CD8-positive, alpha-beta memory T cell (primary cell): ENCODE measurements around the gene GGN. TPM values are rescaled to one million over a fixed set of nuclear protein-coding genes. Genes with fewer than 3 reads are reported as not detected.
"Not testable (repeated sequence)": the region's sequence is repeated elsewhere in the genome, so short reads cannot be mapped to it uniquely, and the experiment has no call there.

Source experiments
- CTCF ChIA-PET: fragments of 350-600 bp; sonication (Branson Sonifier 250); formaldehyde crosslinking; loops from one replicate; lab custom pipeline; 2021; ENCODE audit warnings: antibody characterized with exemption; lab: Charles Lee
- POLR2A ChIA-PET: fragments of 350-600 bp; sonication (Branson Sonifier 250); formaldehyde crosslinking; loops from one replicate; lab custom pipeline; 2021; ENCODE audit warnings: antibody characterized with exemption; lab: Charles Lee
- DNase-seq, 5 donors: peaks; one replicate each; pipeline versions ENCODE4 v3.0.0 to v3.0.0-alpha.2; 2020 to 2022; ENCODE audit warnings: mixed read lengths in 1 of 5
- H3K27ac ChIP-seq: one replicate; pipeline ENCODE4 v1.7.0; 2013; ENCODE audit warnings: low read depth, mild to moderate bottlenecking, low read length, moderate library complexity
- H3K27me3 ChIP-seq: 2 replicates; pipeline ENCODE4 v1.7.0; 2013; ENCODE audit warnings: low read length, mild to moderate bottlenecking; ENCODE audit not compliant: insufficient read depth, poor library complexity, severe bottlenecking
- H3K36me3 ChIP-seq: 2 replicates; pipeline ENCODE4 v1.7.0; 2013; ENCODE audit warnings: mild to moderate bottlenecking, low read length, moderate library complexity; ENCODE audit not compliant: insufficient read depth
- H3K4me1 ChIP-seq: 2 replicates; pipeline ENCODE4 v1.7.0; 2013; ENCODE audit warnings: mild to moderate bottlenecking, low read length, moderate library complexity; ENCODE audit not compliant: insufficient read depth
- H3K4me3 ChIP-seq: 2 replicates; pipeline ENCODE4 v1.7.0; 2013; ENCODE audit warnings: mild to moderate bottlenecking, low read length
- H3K9me3 ChIP-seq: 2 replicates; pipeline ENCODE4 v1.7.0; 2013; ENCODE audit warnings: mild to moderate bottlenecking, low read length
- H3K27ac Mint-ChIP-seq, 8 donors: one replicate each; pipeline ENCODE4 v1.8.0; 2020 to 2021; ENCODE audit warnings: mixed read lengths in 8 of 8, mild to moderate bottlenecking in 6 of 8, inconsistent platforms in 3 of 8, moderate library complexity in 3 of 8
- H3K27me3 Mint-ChIP-seq, 2 donors: one replicate each; pipeline ENCODE4 v1.8.0; 2020 to 2021; ENCODE audit warnings: mixed read lengths in 2 of 2, mild to moderate bottlenecking in 1 of 2, moderate library complexity in 1 of 2
- H3K36me3 Mint-ChIP-seq, 3 donors: one replicate each; pipeline ENCODE4 v1.8.0; 2020 to 2021; ENCODE audit warnings: mixed read lengths in 3 of 3, inconsistent platforms in 1 of 3, mild to moderate bottlenecking in 1 of 3
- H3K4me1 Mint-ChIP-seq, 3 donors: one replicate each; pipeline ENCODE4 v1.8.0; 2020 to 2021; ENCODE audit warnings: mixed read lengths in 3 of 3, inconsistent platforms in 1 of 3, mild to moderate bottlenecking in 1 of 3
- H3K4me3 Mint-ChIP-seq, 7 donors: one replicate each; pipeline ENCODE4 v1.8.0; 2020 to 2021; ENCODE audit warnings: mixed read lengths in 7 of 7, mild to moderate bottlenecking in 6 of 7, moderate library complexity in 4 of 7, inconsistent platforms in 2 of 7
- H3K9me3 Mint-ChIP-seq, 5 donors: one replicate each; pipeline ENCODE4 v1.8.0; 2020 to 2022; ENCODE audit warnings: mixed read lengths in 5 of 5, mild to moderate bottlenecking in 3 of 5, moderate library complexity in 2 of 5, inconsistent platforms in 1 of 5
- polyA plus RNA-seq: library from polyadenylated mRNA; unstranded; fragments of 300-500 nt; fragmentation: Illumina TruSeq; gene quantifications from one replicate; pipeline ENCODE4 v1.2.3, GENCODE V29; 2021
- total RNA-seq, 2 experiments: library from RNA; stranded (reverse); gene quantifications; one replicate each; pipeline ENCODE4 v1.2.3, GENCODE V29; 2021

The GGN gene
- total and polyA plus RNA-seq, 3 experiments from 2014 or later = 0.15 TPM; not detected in 2

DNA sequence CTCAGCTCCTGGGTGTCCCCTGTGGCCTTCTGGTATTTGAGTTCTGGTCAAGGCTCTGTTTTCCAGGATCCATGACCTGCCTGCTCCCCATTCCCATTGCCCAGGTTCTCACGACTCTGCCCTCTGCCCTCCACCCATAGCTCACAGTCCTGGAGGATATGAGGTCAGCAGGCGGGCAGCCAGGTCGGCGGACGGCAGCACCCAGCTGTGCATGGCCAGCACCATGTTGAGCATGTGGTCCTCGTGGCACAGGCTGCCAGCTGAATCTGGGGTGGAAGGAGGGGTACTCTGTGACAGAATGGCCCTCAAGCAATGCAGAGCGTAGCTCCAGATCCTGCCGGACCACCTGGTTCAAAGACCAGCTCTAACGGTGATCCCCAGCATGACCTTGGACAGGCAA is 33.1 kb upstream of the GGN start:
- Histone ChIP-seq H3K27ac (no peak overlapping the region), H3K4me1 (peaks cover 13% of the 10 kb centered on the region), H3K4me3 (no peak overlapping the region), H3K27me3 (no peaks in the 10 kb centered on the region), H3K9me3 (no peaks in the 10 kb centered on the region), H3K36me3 (no peaks in the 10 kb centered on the region)
- H3K9me3 Mint-ChIP-seq = no peaks in the 10 kb centered on the region
- no peak overlapping the region for H3K4me3 Mint-ChIP-seq
- DNase-seq = no peak
- H3K36me3 Mint-ChIP-seq = no peaks in the 10 kb centered on the region
- CTCF ChIA-PET = interaction anchor here (1.4 kb wide), 1 partner anchor 18 kb away, joined by 4 read pairs; the partner anchor contains the start of gene FAM98C
- no peak overlapping the region for H3K27ac Mint-ChIP-seq
- peaks cover 18 to 26% (median 19%) of the 10 kb centered on the region in 3 donors for H3K4me1 Mint-ChIP-seq
- H3K27me3 Mint-ChIP-seq = peaks cover 3 to 7% of the 10 kb centered on the region in 2 donors
- POLR2A ChIA-PET = no interaction called here

DNA sequence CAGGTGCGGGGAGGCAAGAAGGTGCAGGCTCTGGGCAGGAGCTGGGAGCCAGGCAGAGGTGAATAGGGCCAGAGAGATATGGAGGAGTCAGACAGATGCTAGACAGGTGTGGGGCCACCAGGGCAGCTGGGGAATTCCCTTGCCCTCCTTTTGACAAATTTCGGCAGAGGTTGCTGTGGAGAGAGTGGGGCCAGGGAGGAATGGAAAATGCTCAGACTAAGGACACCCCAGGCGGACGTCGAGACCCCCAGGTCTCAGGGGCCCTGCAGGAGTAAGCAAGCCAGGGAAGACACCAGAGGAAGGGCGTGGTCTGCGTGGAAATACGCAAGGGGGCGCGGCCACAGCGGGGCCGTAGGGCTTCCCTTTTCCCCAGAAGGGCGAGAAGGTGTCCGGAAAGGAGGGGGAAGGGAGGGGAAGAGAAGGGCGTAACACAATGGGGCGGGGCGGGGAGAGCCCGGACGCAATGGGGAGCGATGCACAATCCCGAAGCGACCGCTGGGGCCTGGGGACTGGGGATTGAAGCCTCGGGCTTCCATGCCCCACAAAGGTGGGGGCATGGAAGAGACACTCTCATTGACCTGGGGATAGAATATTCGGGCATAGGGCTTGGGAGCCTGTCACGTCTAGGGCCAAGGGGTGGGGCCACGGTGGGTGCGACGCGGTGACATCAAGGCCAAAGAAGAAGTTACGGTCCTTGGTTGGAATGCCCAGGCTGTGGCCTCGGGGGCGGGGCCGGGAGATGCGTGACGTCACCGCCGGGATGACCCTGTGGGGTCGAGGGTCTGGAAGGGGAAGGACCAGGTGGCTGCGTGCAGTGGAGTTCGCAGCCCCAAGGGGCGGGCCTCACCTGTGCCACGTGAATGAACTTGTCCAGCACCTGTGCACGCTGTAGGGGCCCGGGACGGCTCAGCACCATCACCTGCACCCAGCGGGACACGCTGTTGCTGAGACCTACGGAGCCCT is 30.0 kb upstream of the GGN start:
- no peaks in the 10 kb centered on the region for H3K36me3 Mint-ChIP-seq
- peaks cover 0 to 2% of the 10 kb centered on the region in 2 donors for H3K27me3 Mint-ChIP-seq
- H3K4me3 Mint-ChIP-seq = peak overlapping the region; percentile 69 to 91 (median 82)
- peaks cover 17 to 24% (median 18%) of the 10 kb centered on the region in 3 donors for H3K4me1 Mint-ChIP-seq
- H3K9me3 ChIP-seq = no peaks in the 10 kb centered on the region
- H3K4me3 ChIP-seq = peak overlapping the region; percentile 43
- no peaks in the 10 kb centered on the region for H3K36me3 ChIP-seq
- H3K27ac Mint-ChIP-seq = peak overlapping the region; percentile 25 to 99 (median 90)
- H3K27ac ChIP-seq = no peak overlapping the region
- peaks cover 13% of the 10 kb centered on the region for H3K4me1 ChIP-seq
- POLR2A ChIA-PET = no interaction called here
- H3K27me3 ChIP-seq = no peaks in the 10 kb centered on the region
- CTCF ChIA-PET = interaction anchor here (1.6 to 2.2 kb wide), 2 partner anchors 15 kb away, joined by 7 to 9 read pairs; partner anchors contain the start of gene FAM98C
- no peaks in the 10 kb centered on the region for H3K9me3 Mint-ChIP-seq
- peak; percentile 23 to 58 (median 33) for DNase-seq

DNA sequence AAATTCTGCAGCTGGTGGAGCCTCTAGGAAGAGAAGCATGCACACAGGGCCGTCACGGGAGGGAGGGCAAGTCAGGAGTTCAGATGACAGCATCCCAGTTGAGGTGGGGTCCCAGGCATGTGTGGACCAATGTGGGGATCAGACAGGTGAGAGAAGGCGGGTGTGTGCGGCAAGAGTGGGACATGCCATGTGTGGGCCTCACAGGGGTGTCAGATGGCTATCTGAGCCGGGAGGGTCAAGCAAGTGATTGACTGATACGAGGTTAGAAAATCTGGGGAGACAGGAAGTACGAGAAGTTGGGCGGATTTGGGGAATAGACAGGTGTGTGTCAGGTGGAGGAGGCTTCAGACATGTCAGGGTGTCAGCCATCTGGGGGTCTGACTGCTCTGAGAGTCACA is 29.3 kb upstream of the GGN start:
- H3K4me3 Mint-ChIP-seq = peak overlapping the region; percentile 69 to 91 (median 82)
- H3K27me3 Mint-ChIP-seq = no peaks in the 10 kb centered on the region
- Histone ChIP-seq H3K27ac (no peak overlapping the region), H3K9me3 (no peaks in the 10 kb centered on the region), H3K4me1 (peaks cover 13% of the 10 kb centered on the region), H3K27me3 (no peaks in the 10 kb centered on the region), H3K36me3 (no peaks in the 10 kb centered on the region), H3K4me3 (no peak overlapping the region)
- H3K9me3 Mint-ChIP-seq = no peaks in the 10 kb centered on the region
- H3K27ac Mint-ChIP-seq = peak overlapping the region in 7 of 8 donors; percentile 25 to 99 (median 91)
- no peak for DNase-seq
- ChIA-PET CTCF (interaction anchor here (1.0 to 2.2 kb wide), 2 partner anchors 14 to 17 kb away, joined by 5 to 7 read pairs; partner anchors contain the start of gene FAM98C), POLR2A (no interaction called here)
- peaks cover 17 to 24% (median 18%) of the 10 kb centered on the region in 3 donors for H3K4me1 Mint-ChIP-seq
- no peaks in the 10 kb centered on the region for H3K36me3 Mint-ChIP-seq

DNA sequence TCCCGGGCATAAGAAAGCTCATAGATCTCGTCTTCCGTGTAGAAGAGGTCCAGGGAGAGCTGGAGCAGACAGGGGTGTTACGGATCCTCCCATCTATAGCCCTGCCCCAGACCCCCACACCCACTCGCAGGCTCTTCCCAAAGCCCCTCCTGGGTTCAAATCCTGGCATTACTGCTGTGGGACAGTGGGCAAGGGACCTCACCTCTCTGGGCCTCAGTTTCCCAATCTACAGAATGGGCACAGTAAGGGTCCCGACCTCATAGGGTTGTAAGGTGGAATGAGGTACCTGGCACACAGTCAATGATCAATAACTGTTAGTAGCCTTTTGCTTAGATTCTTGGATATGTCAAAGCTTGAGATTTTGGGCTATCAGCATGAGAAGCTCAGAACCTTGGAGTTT is 25.6 kb upstream of the GGN start:
- no peaks in the 10 kb centered on the region for H3K9me3 Mint-ChIP-seq
- H3K4me1 Mint-ChIP-seq = peaks cover 15 to 18% (median 17%) of the 10 kb centered on the region in 3 donors
- H3K27me3 ChIP-seq = no peaks in the 10 kb centered on the region
- no peak overlapping the region for H3K4me3 ChIP-seq
- POLR2A ChIA-PET = no interaction called here
- CTCF ChIA-PET = interaction anchor here (2.3 kb wide), 1 partner anchor 10 kb away, joined by 10 read pairs; the partner anchor contains the start of gene FAM98C
- peaks cover 0 to 6% (median 2%) of the 10 kb centered on the region in 3 donors for H3K36me3 Mint-ChIP-seq
- no peak overlapping the region for H3K27ac Mint-ChIP-seq
- DNase-seq = no peak
- peaks cover 11% of the 10 kb centered on the region for H3K4me1 ChIP-seq
- H3K27ac ChIP-seq = peak overlapping the region; percentile 27
- no peaks in the 10 kb centered on the region for H3K27me3 Mint-ChIP-seq
- H3K4me3 Mint-ChIP-seq = no peak overlapping the region
- H3K36me3 ChIP-seq = no peaks in the 10 kb centered on the region
- H3K9me3 ChIP-seq = no peaks in the 10 kb centered on the region

DNA sequence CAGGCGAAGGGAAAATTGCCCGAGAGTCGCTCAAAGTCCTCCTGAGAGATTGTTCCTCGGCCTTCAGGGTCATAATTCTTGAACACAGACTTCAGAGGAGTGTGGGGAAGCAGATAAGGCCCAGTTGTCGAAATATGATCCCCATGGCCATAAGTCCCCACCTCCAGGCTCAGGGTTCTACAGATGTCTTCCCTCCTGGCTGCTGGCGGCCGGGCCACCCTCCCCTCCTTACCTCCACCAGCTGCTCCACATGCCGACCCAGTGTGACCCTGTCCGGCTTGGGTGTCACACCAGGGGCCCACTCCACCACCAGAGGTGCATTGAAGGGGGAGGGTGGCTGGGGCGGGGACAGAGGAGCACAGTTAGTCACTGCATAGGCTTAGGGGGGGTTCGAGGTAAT is 25.1 kb upstream of the GGN start:
- Histone ChIP-seq H3K36me3 (no peaks in the 10 kb centered on the region), H3K4me3 (no peak overlapping the region), H3K9me3 (no peaks in the 10 kb centered on the region), H3K27ac (peak overlapping the region; percentile 27), H3K4me1 (peaks cover 7% of the 10 kb centered on the region), H3K27me3 (no peaks in the 10 kb centered on the region)
- Mint-ChIP-seq H3K4me3 (no peak overlapping the region), H3K27ac (no peak overlapping the region), H3K27me3 (no peaks in the 10 kb centered on the region), H3K36me3 (peaks cover 0 to 7% (median 2%) of the 10 kb centered on the region in 3 donors), H3K9me3 (no peaks in the 10 kb centered on the region), H3K4me1 (peaks cover 12 to 16% (median 15%) of the 10 kb centered on the region in 3 donors)
- CTCF ChIA-PET = interaction anchor here (2.3 kb wide), 1 partner anchor 10 kb away, joined by 10 read pairs; the partner anchor contains the start of gene FAM98C
- no peak for DNase-seq
- POLR2A ChIA-PET = no interaction called here

DNA sequence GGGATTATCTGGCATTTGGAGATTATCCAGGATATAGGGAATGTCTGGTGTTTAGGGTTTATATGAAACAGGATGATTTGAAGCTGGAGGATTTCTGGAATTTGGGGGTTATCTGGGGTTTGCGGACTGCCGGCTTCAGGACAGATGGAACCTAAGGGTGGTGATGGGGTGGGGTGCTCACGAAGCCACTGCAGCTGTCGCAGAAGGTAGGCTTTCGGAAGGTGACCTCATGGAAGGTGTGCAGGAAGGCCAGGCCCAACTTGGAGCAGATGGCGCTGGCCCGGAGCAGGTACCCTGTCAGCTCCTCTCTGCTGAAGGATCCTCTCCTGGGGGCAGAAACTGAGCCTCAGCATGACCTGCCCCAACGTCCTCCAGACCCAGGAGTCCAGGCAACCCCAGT is 24.7 kb upstream of the GGN start:
- H3K27ac ChIP-seq = peak overlapping the region; percentile 27
- Mint-ChIP-seq H3K27ac (no peak overlapping the region), H3K27me3 (no peaks in the 10 kb centered on the region), H3K9me3 (no peaks in the 10 kb centered on the region), H3K36me3 (peaks cover 0 to 10% (median 2%) of the 10 kb centered on the region in 3 donors), H3K4me1 (peaks cover 7 to 11% (median 10%) of the 10 kb centered on the region in 3 donors), H3K4me3 (peak overlapping the region in 1 of 7 donors; percentile 14)
- peaks cover 4% of the 10 kb centered on the region for H3K4me1 ChIP-seq
- no peaks in the 10 kb centered on the region for H3K27me3 ChIP-seq
- H3K9me3 ChIP-seq = no peaks in the 10 kb centered on the region
- ChIA-PET POLR2A (no interaction called here), CTCF (interaction anchor here (2.3 kb wide), 1 partner anchor 9 kb away, joined by 10 read pairs; the partner anchor contains the start of gene FAM98C)
- H3K36me3 ChIP-seq = no peaks in the 10 kb centered on the region
- H3K4me3 ChIP-seq = no peak overlapping the region
- no peak for DNase-seq

DNA sequence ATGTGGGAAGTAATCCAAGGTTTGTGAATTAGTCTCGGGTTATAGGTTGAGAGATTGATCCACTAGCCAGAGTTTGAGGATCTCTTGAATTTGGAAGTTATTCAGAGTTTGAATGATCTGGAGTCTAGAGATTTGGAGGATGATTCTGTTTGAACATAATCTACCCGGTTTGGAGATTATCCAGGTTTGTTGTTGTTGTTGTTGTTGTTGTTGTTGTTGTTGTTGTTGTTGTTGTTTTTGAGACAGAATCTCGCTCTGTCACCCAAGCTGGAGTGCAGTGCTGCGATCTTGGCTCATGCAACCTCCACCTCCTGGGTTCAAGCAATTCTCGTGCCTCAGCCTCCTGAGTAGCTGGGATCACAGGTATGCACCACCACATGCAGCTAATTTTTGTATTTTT is 24.1 kb upstream of the GGN start:
- H3K4me1 ChIP-seq, POLR2A ChIA-PET, H3K27me3 Mint-ChIP-seq, H3K4me3 Mint-ChIP-seq, H3K27me3 ChIP-seq, H3K9me3 Mint-ChIP-seq, H3K9me3 ChIP-seq, H3K4me1 Mint-ChIP-seq, DNase-seq, H3K36me3 ChIP-seq, H3K27ac Mint-ChIP-seq, H3K27ac ChIP-seq, H3K4me3 ChIP-seq: not testable (repeated sequence)
- peaks cover 0 to 15% (median 6%) of the 10 kb centered on the region in 3 donors for H3K36me3 Mint-ChIP-seq
- CTCF ChIA-PET = interaction anchor here (1.7 kb wide), 1 partner anchor 9 kb away, joined by 5 read pairs; the partner anchor contains the start of gene FAM98C
